HG03108 (cell line): ENCODE measurements around the gene PKDREJ.
"Not testable (repeated sequence)": the region's sequence is repeated elsewhere in the genome, so short reads cannot be mapped to it uniquely, and the experiment has no call there.

Source experiments
- ATAC-seq: cut with Tn5 transposase; IDR thresholded peaks from one replicate; pipeline ENCODE4 v1.9.1; 2021; ENCODE audit warnings: moderate library complexity; ENCODE audit not compliant: unreplicated experiment

PKDREJ gene

GRCh38 chr22:46269564-46269963 lies 6.4 kb upstream of the PKDREJ start:
- ATAC-seq = no peak

GRCh38 chr22:46267431-46268279 lies 4.5 kb upstream of the PKDREJ start, which contains the start of gene TTC38:
TTC38 (plus strand) TSS chr22:46268008; CDS start chr22:46268040, 32 bp downstream.
- ATAC-seq = peak; percentile 90

GRCh38 chr22:46265627-46266026 lies 2.5 kb upstream of the PKDREJ start:
- not testable (repeated sequence) for ATAC-seq

- not testable (repeated sequence) for ATAC-seq
These were observed 1.4 kb upstream of the PKDREJ start for GRCh38 chr22:46264520-46264919.

- no peak for ATAC-seq
These were observed 511 bp downstream of the PKDREJ start for GRCh38 chr22:46262449-46263215.

GRCh38 chr22:46260038-46260437 lies 3.1 kb downstream of the PKDREJ start:
- ATAC-seq = no peak

- no peak for ATAC-seq
These were observed 3.8 kb downstream of the PKDREJ start for GRCh38 chr22:46259374-46259773.

GRCh38 chr22:46256358-46256958 lies 6.7 kb downstream of the PKDREJ start:
- ATAC-seq = no peak

- ATAC-seq = no peak
These were observed 11.2 kb downstream of the PKDREJ start for GRCh38 chr22:46251816-46252380.

- ATAC-seq = no peak
These were observed 11.9 kb downstream of the PKDREJ start for GRCh38 chr22:46251266-46251665.

- ATAC-seq = peak; percentile 5
These were observed 12.4 kb downstream of the PKDREJ start for GRCh38 chr22:46250783-46251125.

- ATAC-seq = peak; percentile 73
These were observed 12.9 kb downstream of the PKDREJ start, which contains the start of gene CDPF1 for GRCh38 chr22:46250035-46250782. CDPF1 (minus strand) TSS chr22:46250293; CDS start chr22:46248284, 2,009 bp downstream.

GRCh38 chr22:46247443-46247975 lies 15.6 kb downstream of the PKDREJ start:
- ATAC-seq = no peak

- ATAC-seq = no peak
These were observed 17.0 kb downstream of the PKDREJ start for GRCh38 chr22:46246178-46246577.

GRCh38 chr22:46245511-46245910 lies 17.6 kb downstream of the PKDREJ start:
- no peak for ATAC-seq

- no peak for ATAC-seq
These were observed 18.4 kb downstream of the PKDREJ start for GRCh38 chr22:46244771-46245170.

- no peak for ATAC-seq
These were observed 21.1 kb downstream of the PKDREJ start for GRCh38 chr22:46242076-46242475.

GRCh38 chr22:46241396-46242007 lies 21.6 kb downstream of the PKDREJ start:
- no peak for ATAC-seq

GRCh38 chr22:46240907-46241306 lies 22.2 kb downstream of the PKDREJ start:
- ATAC-seq = no peak

- no peak for ATAC-seq
These were observed 22.6 kb downstream of the PKDREJ start for GRCh38 chr22:46240506-46240905.
